Naive B cell (primary cell): ENCODE data around the gene AHSP. TPM values are rescaled to one million over a fixed set of nuclear protein-coding genes. Genes with fewer than 3 reads are reported as not detected.
"Not testable (repeated sequence)": the region's sequence is repeated elsewhere in the genome, so short reads cannot be mapped to it uniquely, and the experiment has no call there.

Experiments
- ATAC-seq, 2 donors: fragments of 150-1000 bp; cut with Tn5 transposase; 2 replicates each; pipeline ENCODE4 v1.10.0; 2021; ENCODE audit warnings: low read depth in 2 of 2, mild to moderate bottlenecking in 2 of 2, moderate library complexity in 2 of 2
- DNase-seq: peaks from one replicate; pipeline ENCODE4 v3.0.0; 2022
- H3K27ac Mint-ChIP-seq, 6 donors: one replicate each; pipeline ENCODE4 v1.8.0; 2020 to 2022; ENCODE audit warnings: mild to moderate bottlenecking in 6 of 6, mixed read lengths in 6 of 6, moderate library complexity in 5 of 6, inconsistent platforms in 2 of 6
- H3K27me3 Mint-ChIP-seq, 3 donors: one replicate each; pipeline ENCODE4 v1.8.0; 2021 to 2022; ENCODE audit warnings: mixed read lengths in 3 of 3, mild to moderate bottlenecking in 1 of 3
- H3K36me3 Mint-ChIP-seq, 2 donors: one replicate each; pipeline ENCODE4 v1.8.0; 2020 to 2022; ENCODE audit warnings: mixed read lengths in 2 of 2, inconsistent platforms in 1 of 2, mild to moderate bottlenecking in 1 of 2
- H3K4me1 Mint-ChIP-seq, 3 donors: one replicate each; pipeline ENCODE4 v1.8.0; 2020 to 2022; ENCODE audit warnings: mixed read lengths in 3 of 3, inconsistent platforms in 1 of 3, mild to moderate bottlenecking in 1 of 3, moderate library complexity in 1 of 3
- H3K4me3 Mint-ChIP-seq, 8 donors: one replicate each; pipeline ENCODE4 v1.8.0; 2020 to 2022; ENCODE audit warnings: mild to moderate bottlenecking in 8 of 8, mixed read lengths in 8 of 8, moderate library complexity in 8 of 8, inconsistent platforms in 2 of 8
- H3K9me3 Mint-ChIP-seq, 7 donors: one replicate each; pipeline ENCODE4 v1.8.0; 2020 to 2022; ENCODE audit warnings: mixed read lengths in 7 of 7, mild to moderate bottlenecking in 5 of 7, inconsistent platforms in 2 of 7, moderate library complexity in 1 of 7
- polyA plus RNA-seq, 6 donors: library from polyadenylated mRNA; unstranded; fragments of 300-500 nt; fragmentation: Illumina TruSeq; gene quantifications; one replicate each; pipeline ENCODE4 v1.2.3, GENCODE V29; 2021; ENCODE audit warnings: low read depth in 6 of 6

Gene AHSP
- not detected for polyA plus RNA-seq

- Mint-ChIP-seq H3K27ac (peak within 1 kb of the TSS in 3 of 6 donors; percentile 1 to 16 (median 2)), H3K9me3 (no peaks in the 10 kb centered on the region), H3K4me3 (peak within 1 kb of the TSS in 7 of 8 donors; percentile 35 to 89 (median 79)), H3K36me3 (no peaks in the 10 kb centered on the region), H3K4me1 (peaks cover 16 to 23% (median 18%) of the 10 kb centered on the region in 3 donors), H3K27me3 (peaks cover 18 to 32% (median 19%) of the 10 kb centered on the region in 3 donors)
- ATAC-seq, result no peak
- no peak for DNase-seq
These were observed at the start of gene AHSP for GRCh38 chr16:31527734-31528274. AHSP (plus strand) TSS chr16:31527900; CDS start chr16:31528140, 240 bp downstream.

GRCh38 chr16:31478956-31479355 lies 48.7 kb upstream of the AHSP start:
- no peaks in the 10 kb centered on the region for H3K9me3 Mint-ChIP-seq
- DNase-seq (no peak), ATAC-seq (no peak)
- H3K36me3 Mint-ChIP-seq, result no peaks in the 10 kb centered on the region
- H3K4me1 Mint-ChIP-seq, result peaks cover 12 to 23% (median 17%) of the 10 kb centered on the region in 3 donors
- H3K27me3 Mint-ChIP-seq, result peaks cover 6 to 29% (median 25%) of the 10 kb centered on the region in 3 donors
- no peak overlapping the region for H3K27ac Mint-ChIP-seq
- H3K4me3 Mint-ChIP-seq, result peak overlapping the region in 4 of 8 donors; percentile 9 to 80 (median 32)

- Mint-ChIP-seq H3K9me3 (no peaks in the 10 kb centered on the region), H3K36me3 (no peaks in the 10 kb centered on the region), H3K4me1 (peaks cover 12 to 23% (median 17%) of the 10 kb centered on the region in 3 donors), H3K27me3 (peaks cover 6 to 37% (median 25%) of the 10 kb centered on the region in 3 donors), H3K4me3 (peak overlapping the region in 1 of 8 donors; percentile 31), H3K27ac (no peak overlapping the region)
- no peak for DNase-seq
- no peak for ATAC-seq
These were observed 47.9 kb upstream of the AHSP start for GRCh38 chr16:31479751-31480150.

GRCh38 chr16:31480851-31481536 lies 46.7 kb upstream of the AHSP start:
- Mint-ChIP-seq H3K36me3 (no peaks in the 10 kb centered on the region), H3K4me3 (peak overlapping the region in 2 of 8 donors; percentile 15 to 25), H3K27me3 (peaks cover 6 to 47% (median 25%) of the 10 kb centered on the region in 3 donors), H3K4me1 (peaks cover 11 to 25% (median 17%) of the 10 kb centered on the region in 3 donors), H3K9me3 (no peaks in the 10 kb centered on the region), H3K27ac (no peak overlapping the region)
- ATAC-seq (no peak), DNase-seq (no peak)

- Mint-ChIP-seq H3K4me3 (peak within 1 kb of the TSS in 1 of 8 donors; percentile 72), H3K36me3 (no peaks in the 10 kb centered on the region), H3K27me3 (peaks cover 6 to 52% (median 25%) of the 10 kb centered on the region in 3 donors), H3K4me1 (peaks cover 11 to 19% (median 16%) of the 10 kb centered on the region in 3 donors), H3K9me3 (no peaks in the 10 kb centered on the region), H3K27ac (no peak within 1 kb of the TSS)
- DNase-seq, result no peak
- ATAC-seq, result no peak
These were observed 44.6 kb upstream of the AHSP start, which contains the start of gene SLC5A2 for GRCh38 chr16:31483081-31483480. SLC5A2 (plus strand) TSS chr16:31483123; CDS start chr16:31483137, 14 bp downstream.

GRCh38 chr16:31484048-31484447 lies 43.7 kb upstream of the AHSP start:
- Mint-ChIP-seq H3K27me3 (peaks cover 6 to 52% (median 25%) of the 10 kb centered on the region in 3 donors), H3K27ac (peak overlapping the region in 1 of 6 donors; percentile 85), H3K4me1 (peaks cover 9 to 19% (median 16%) of the 10 kb centered on the region in 3 donors)
- not testable (repeated sequence) for ATAC-seq, H3K9me3 Mint-ChIP-seq, H3K4me3 Mint-ChIP-seq, DNase-seq, H3K36me3 Mint-ChIP-seq

GRCh38 chr16:31484491-31485171 lies 43.1 kb upstream of the AHSP start:
- H3K9me3 Mint-ChIP-seq, result no peaks in the 10 kb centered on the region
- ATAC-seq (no peak), DNase-seq (no peak)
- H3K4me1 Mint-ChIP-seq, result peaks cover 12 to 19% (median 17%) of the 10 kb centered on the region in 3 donors
- H3K36me3 Mint-ChIP-seq, result no peaks in the 10 kb centered on the region
- H3K27ac Mint-ChIP-seq, result no peak overlapping the region
- H3K4me3 Mint-ChIP-seq, result no peak overlapping the region
- H3K27me3 Mint-ChIP-seq, result peaks cover 6 to 46% (median 23%) of the 10 kb centered on the region in 3 donors

GRCh38 chr16:31485571-31485970 lies 42.1 kb upstream of the AHSP start:
- H3K4me1 Mint-ChIP-seq, result peaks cover 12 to 19% (median 19%) of the 10 kb centered on the region in 3 donors
- H3K4me3 Mint-ChIP-seq, result peak overlapping the region in 4 of 8 donors; percentile 29 to 59 (median 39)
- no peaks in the 10 kb centered on the region for H3K36me3 Mint-ChIP-seq
- H3K9me3 Mint-ChIP-seq, result no peaks in the 10 kb centered on the region
- peaks cover 6 to 43% (median 16%) of the 10 kb centered on the region in 3 donors for H3K27me3 Mint-ChIP-seq
- no peak overlapping the region for H3K27ac Mint-ChIP-seq
- DNase-seq, result no peak
- ATAC-seq, result no peak

- H3K27me3 Mint-ChIP-seq, result peaks cover 6 to 43% (median 11%) of the 10 kb centered on the region in 3 donors
- ATAC-seq (no peak), DNase-seq (no peak)
- H3K9me3 Mint-ChIP-seq, result no peaks in the 10 kb centered on the region
- no peaks in the 10 kb centered on the region for H3K36me3 Mint-ChIP-seq
- peak overlapping the region in 7 of 8 donors; percentile 56 to 94 (median 91) for H3K4me3 Mint-ChIP-seq
- peaks cover 9 to 23% (median 19%) of the 10 kb centered on the region in 3 donors for H3K4me1 Mint-ChIP-seq
- peak overlapping the region in 1 of 6 donors; percentile 80 for H3K27ac Mint-ChIP-seq
These were observed 41.7 kb upstream of the AHSP start for GRCh38 chr16:31486045-31486444.

- Mint-ChIP-seq H3K36me3 (no peaks in the 10 kb centered on the region), H3K4me1 (peaks cover 9 to 23% (median 19%) of the 10 kb centered on the region in 3 donors), H3K4me3 (peak overlapping the region; percentile 83 to 95 (median 92)), H3K27ac (peak overlapping the region in 1 of 6 donors; percentile 30), H3K27me3 (peaks cover 6 to 35% (median 8%) of the 10 kb centered on the region in 3 donors), H3K9me3 (no peaks in the 10 kb centered on the region)
- ATAC-seq (no peak), DNase-seq (no peak)
These were observed 40.5 kb upstream of the AHSP start for GRCh38 chr16:31487071-31487719.

- DNase-seq (peak; percentile 59), ATAC-seq (peak; percentile 90 to 95)
- Mint-ChIP-seq H3K9me3 (no peaks in the 10 kb centered on the region), H3K4me3 (peak overlapping the region; percentile 83 to 95 (median 92)), H3K36me3 (peaks cover 0 to 6% of the 10 kb centered on the region in 2 donors), H3K27me3 (peaks cover 0 to 28% (median 1%) of the 10 kb centered on the region in 3 donors), H3K27ac (peak overlapping the region in 1 of 6 donors; percentile 30), H3K4me1 (peaks cover 10 to 23% (median 19%) of the 10 kb centered on the region in 3 donors)
These were observed 39.8 kb upstream of the AHSP start for GRCh38 chr16:31487720-31488467.
